MCF 10A (cell line): ENCODE results near the gene TUBG1. TPM values are rescaled to one million over a fixed set of nuclear protein-coding genes. Genes with fewer than 3 reads are reported as not detected.

Experiments
- BruUV-seq: library from RNA; stranded (reverse); fragments of 400-500 nt; replicated peaks from 2 replicates; lab custom pipeline; 2021; lab: Mats Ljungman, UMichigan
- CTCF ChIA-PET: fragments of 300-600 bp; sonication (Branson Sonifier 250); formaldehyde crosslinking; extraction: SDS; loops from one replicate; lab custom pipeline; 2021; ENCODE audit warnings: antibody characterized with exemption, inconsistent platforms; lab: Yijun Ruan, JAX
- POLR2A ChIA-PET: fragments of 300-600, 350-650 bp; sonication (Branson Sonifier 250); formaldehyde crosslinking; extraction: SDS; loops from one replicate; lab custom pipeline; 2020; ENCODE audit warnings: antibody characterized with exemption, inconsistent platforms; lab: Yijun Ruan, JAX
- DNase-seq: peaks from one replicate; pipeline ENCODE4 v3.0.0-alpha.2; 2018; ENCODE audit not compliant: unreplicated experiment
- H3K27ac Mint-ChIP-seq: one replicate; pipeline ENCODE4 v1.8.0; 2022; ENCODE audit warnings: mild to moderate bottlenecking, low read depth, mixed read lengths; ENCODE audit not compliant: unreplicated experiment
- H3K27me3 Mint-ChIP-seq: one replicate; pipeline ENCODE4 v1.8.0; 2022; ENCODE audit warnings: mixed read lengths; ENCODE audit not compliant: insufficient read depth, unreplicated experiment
- H3K36me3 Mint-ChIP-seq: one replicate; pipeline ENCODE4 v1.8.0; 2022; ENCODE audit warnings: mild to moderate bottlenecking, moderate library complexity, mixed read lengths; ENCODE audit not compliant: insufficient read depth, unreplicated experiment
- H3K4me1 Mint-ChIP-seq: one replicate; pipeline ENCODE4 v1.8.0; 2022; ENCODE audit warnings: mixed read lengths; ENCODE audit not compliant: insufficient read depth, unreplicated experiment
- H3K4me3 Mint-ChIP-seq: one replicate; pipeline ENCODE4 v1.8.0; 2022; ENCODE audit warnings: mild to moderate bottlenecking, moderate library complexity, mixed read lengths; ENCODE audit not compliant: unreplicated experiment
- H3K9me3 Mint-ChIP-seq: one replicate; pipeline ENCODE4 v1.8.0; 2022; ENCODE audit warnings: mixed read lengths; ENCODE audit not compliant: unreplicated experiment
- intact Hi-C: fragments of 100-400 bp; cut with micrococcal nuclease; formaldehyde crosslinking; loops from 2 replicates; pipeline ENCODE4 v1.14.1; 2022
- total RNA-seq: library from RNA; stranded (reverse); gene quantifications from 2 replicates; pipeline ENCODE4 v1.2.3, GENCODE V29; 2022
- TF ChIP-seq, protein P1 (sequence below): fragments of 200-600 bp; IDR thresholded peaks from one replicate; pipeline ENCODE4 v1.8.0; 2022; ENCODE audit warnings: antibody characterized with exemption, mild to moderate bottlenecking; ENCODE audit not compliant: unreplicated experiment

The TUBG1 gene
- total RNA-seq, 1 experiment from 2014 or later = 60.2 TPM

DNA sequence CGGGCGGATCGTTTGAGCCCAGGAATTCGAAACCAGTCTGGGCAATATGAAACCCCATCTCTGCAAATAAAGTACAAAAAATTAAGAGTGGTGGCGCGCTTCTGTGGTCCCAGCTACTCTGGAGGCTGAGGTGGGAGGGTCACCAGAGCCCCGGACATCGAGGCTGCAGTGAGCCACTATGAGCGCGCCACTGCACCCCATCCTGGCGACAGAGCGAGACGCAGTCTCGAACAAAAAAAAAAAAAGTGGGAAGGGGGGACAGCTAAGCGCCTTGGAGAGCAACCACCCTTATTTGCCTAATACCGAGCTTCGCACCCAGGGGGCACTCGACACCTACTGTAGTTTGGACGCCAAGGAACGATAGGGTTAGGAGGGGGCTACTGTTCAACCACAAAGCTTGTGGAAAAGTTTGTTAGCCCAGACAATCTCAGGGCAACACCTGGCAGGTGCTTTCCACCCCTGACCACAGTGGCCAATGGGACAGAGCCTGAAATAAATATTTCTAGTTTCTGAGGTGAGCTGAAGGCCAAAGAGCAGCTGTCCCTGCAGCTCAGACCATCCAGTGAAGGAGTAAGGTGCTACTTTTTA is 31.1 kb upstream of the TUBG1 start:
- Mint-ChIP-seq H3K9me3 (no peaks in the 10 kb centered on the region), H3K27me3 (no peaks in the 10 kb centered on the region), H3K27ac (peak overlapping the region; percentile 80), H3K36me3 (peaks cover 71% of the 10 kb centered on the region), H3K4me1 (peaks cover 24% of the 10 kb centered on the region), H3K4me3 (peak overlapping the region; percentile 78)
- ChIA-PET POLR2A (interaction anchor here (0.5 to 5.4 kb wide), 35 partner anchors 8 to 660 kb away, joined by 3 to 70 read pairs (median 7); partner anchors contain the start of genes BECN1, CNP, CNTNAP1 and COASY), CTCF (interaction anchor here (0.5 to 4.3 kb wide), 46 partner anchors 8 to 326 kb away, joined by 3 to 55 read pairs (median 4); partner anchors contain the start of genes BECN1, MLX, PLEKHH3 and RETREG3)
- no TSS peak for BruUV-seq
- DNase-seq = peak; percentile 78
- intact Hi-C loops = loop anchor here (1.0 to 2.0 kb wide), 3 partner anchors 101 to 184 kb away; no protein-coding TSS in a partner anchor
- TF ChIP-seq, protein P1, sequence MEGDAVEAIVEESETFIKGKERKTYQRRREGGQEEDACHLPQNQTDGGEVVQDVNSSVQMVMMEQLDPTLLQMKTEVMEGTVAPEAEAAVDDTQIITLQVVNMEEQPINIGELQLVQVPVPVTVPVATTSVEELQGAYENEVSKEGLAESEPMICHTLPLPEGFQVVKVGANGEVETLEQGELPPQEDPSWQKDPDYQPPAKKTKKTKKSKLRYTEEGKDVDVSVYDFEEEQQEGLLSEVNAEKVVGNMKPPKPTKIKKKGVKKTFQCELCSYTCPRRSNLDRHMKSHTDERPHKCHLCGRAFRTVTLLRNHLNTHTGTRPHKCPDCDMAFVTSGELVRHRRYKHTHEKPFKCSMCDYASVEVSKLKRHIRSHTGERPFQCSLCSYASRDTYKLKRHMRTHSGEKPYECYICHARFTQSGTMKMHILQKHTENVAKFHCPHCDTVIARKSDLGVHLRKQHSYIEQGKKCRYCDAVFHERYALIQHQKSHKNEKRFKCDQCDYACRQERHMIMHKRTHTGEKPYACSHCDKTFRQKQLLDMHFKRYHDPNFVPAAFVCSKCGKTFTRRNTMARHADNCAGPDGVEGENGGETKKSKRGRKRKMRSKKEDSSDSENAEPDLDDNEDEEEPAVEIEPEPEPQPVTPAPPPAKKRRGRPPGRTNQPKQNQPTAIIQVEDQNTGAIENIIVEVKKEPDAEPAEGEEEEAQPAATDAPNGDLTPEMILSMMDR = peak; percentile 77

DNA sequence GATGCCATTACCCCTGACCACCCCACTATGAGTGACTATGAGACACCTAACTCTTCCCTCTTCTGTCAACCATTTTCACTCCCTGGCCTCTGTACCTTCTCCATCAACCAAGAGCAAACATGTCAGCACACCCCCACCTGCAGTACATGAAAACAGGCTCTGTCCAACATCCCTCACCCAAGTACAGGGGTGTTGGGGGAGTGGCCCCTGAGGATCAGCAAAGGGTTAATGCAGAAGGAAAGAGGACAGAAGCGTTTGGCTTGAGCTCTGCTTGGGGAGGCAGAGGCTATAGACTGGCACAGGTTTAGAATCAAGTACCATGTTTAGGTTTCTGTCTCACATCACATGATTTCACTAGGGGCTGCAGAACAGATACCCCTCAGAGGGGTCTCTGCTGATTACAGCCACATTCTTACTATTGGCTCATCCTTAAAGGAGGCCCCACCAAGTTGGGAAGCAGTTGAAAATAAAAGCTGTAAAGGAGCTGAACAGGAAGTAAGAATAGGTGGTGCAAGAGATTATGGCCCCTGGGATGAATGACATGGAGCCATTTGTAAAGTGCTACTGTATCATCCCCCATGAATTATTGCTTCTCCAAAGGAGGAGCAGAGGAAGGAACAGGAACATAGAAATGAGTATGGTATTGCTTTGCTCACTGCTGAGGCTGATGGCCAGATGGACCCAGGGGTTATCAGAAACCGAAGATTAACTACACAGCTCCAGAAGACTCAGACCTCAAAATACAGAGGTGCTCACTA is 29.5 kb upstream of the TUBG1 start:
- H3K27me3 Mint-ChIP-seq = no peaks in the 10 kb centered on the region
- H3K9me3 Mint-ChIP-seq = no peaks in the 10 kb centered on the region
- peak overlapping the region; percentile 36 for H3K4me3 Mint-ChIP-seq
- POLR2A ChIA-PET = interaction anchor here (3.1 to 5.4 kb wide), 3 partner anchors 29 to 98 kb away, joined by 18 to 70 read pairs (median 57); partner anchors contain the start of genes PLEKHH3, RETREG3 and TUBG1
- peaks cover 81% of the 10 kb centered on the region for H3K36me3 Mint-ChIP-seq
- intact Hi-C loops = loop anchor here (2.0 kb wide), 2 partner anchors 141 to 183 kb away; no protein-coding TSS in a partner anchor
- CTCF ChIA-PET = interaction anchor here (0.6 to 3.1 kb wide), 5 partner anchors 11 to 252 kb away, joined by 3 to 17 read pairs (median 4); partner anchors contain the start of gene MLX
- TF ChIP-seq, protein P1 = no peak
- BruUV-seq = no TSS peak
- peaks cover 24% of the 10 kb centered on the region for H3K4me1 Mint-ChIP-seq
- DNase-seq = no peak
- no peak overlapping the region for H3K27ac Mint-ChIP-seq

DNA sequence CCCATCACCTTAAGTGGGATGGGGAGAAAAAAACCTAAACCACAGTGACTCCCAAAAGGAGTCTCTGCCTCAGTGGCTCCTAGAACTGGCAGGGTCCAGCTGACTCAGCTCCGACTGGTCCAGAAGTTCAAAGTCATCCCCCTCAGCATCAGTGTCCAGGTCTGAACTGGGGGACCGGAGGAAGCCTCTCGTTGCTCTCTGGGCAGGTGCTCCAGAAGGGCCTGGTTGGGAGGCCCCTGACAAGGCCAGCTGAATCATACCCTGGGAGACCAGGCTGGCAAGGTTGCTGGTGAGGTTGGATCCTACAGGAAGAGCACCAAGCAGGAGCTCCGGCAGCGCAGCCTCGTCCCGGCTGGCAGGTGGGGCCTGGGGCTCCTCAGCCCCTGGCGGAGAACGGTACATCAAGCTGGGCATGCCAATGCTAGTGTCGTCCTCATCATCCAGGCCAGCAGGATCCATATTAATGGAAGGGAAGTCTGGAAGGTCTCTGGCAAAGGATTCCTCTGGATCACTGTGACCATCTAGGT is 27.7 kb upstream of the TUBG1 start:
- peaks cover 12% of the 10 kb centered on the region for H3K4me1 Mint-ChIP-seq
- BruUV-seq = no TSS peak
- intact Hi-C loops = no loop called here
- H3K27ac Mint-ChIP-seq = no peak overlapping the region
- TF ChIP-seq, protein P1 = no peak
- peaks cover 90% of the 10 kb centered on the region for H3K36me3 Mint-ChIP-seq
- H3K27me3 Mint-ChIP-seq = no peaks in the 10 kb centered on the region
- no peaks in the 10 kb centered on the region for H3K9me3 Mint-ChIP-seq
- POLR2A ChIA-PET = interaction anchor here (5.4 kb wide), 1 partner anchor 27 kb away, joined by 70 read pairs; the partner anchor contains the start of genes RETREG3 and TUBG1
- DNase-seq = no peak
- CTCF ChIA-PET = interaction anchor here (1.3 to 1.4 kb wide), 2 partner anchors 96 to 99 kb away, joined by 3 to 7 read pairs; no protein-coding TSS in a partner anchor
- H3K4me3 Mint-ChIP-seq = no peak overlapping the region
